ENCODE measurements around the gene OLFM1.

GRCh38 chr9:135067096-135067710 is 20.3 kb upstream of the OLFM1 start:
- TF ChIP-seq ZNF274 (IDR thresholded peaks at IDR 0.05; ENCODE audit: low read depth, low read length) (no peak), YY1 (IDR thresholded peaks at IDR 0.05; ENCODE audit: insufficient read depth, insufficient read length) (no peak), SUZ12 (IDR thresholded peaks at IDR 0.05; ENCODE audit: extremely low read depth, insufficient read depth, insufficient read length) (no peak)

All from NT2/D1 (cell line).